ENCODE data around the gene MUSTN1. TPM values are rescaled to one million over a fixed set of nuclear protein-coding genes. Genes with fewer than 3 reads are reported as not detected.

The MUSTN1 gene
- total RNA-seq, 1 experiment from 2014 or later = not detected

DNA sequence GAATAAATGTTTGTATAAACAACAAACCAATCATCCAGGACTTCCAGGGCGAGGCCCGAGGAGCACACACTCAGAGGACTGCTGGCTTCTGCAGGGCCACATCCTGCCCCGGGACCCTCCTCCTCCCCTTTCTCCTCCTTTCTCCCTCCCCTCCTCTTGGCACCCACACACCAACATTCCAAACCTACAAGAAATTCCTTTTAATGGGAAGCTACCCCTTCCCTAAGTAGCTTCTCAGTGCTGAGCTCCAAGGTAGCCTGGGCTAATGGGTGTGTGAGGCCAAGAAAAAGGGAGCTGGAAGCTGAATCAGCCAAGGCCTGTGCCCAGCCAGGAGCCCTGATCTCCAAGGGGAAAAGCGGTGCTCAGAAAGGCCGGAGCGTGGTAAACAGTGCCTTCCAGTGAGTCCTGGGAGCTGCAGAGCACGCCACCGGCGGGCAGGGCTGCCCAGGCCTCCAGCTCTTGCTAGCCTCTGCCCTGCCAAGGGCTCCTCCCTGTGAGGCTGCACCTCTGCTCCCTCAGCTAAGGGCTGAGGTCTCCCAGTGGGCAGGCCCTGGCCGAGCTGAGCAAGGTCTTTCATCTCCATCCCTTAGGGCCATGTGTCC, 36.3 kb downstream of the MUSTN1 start:
- Histone ChIP-seq H3K4me3 (no peak overlapping the region), H3K9me3 (no peaks in the 10 kb centered on the region), H3K27me3 (no peaks in the 10 kb centered on the region), H3K36me3 (no peaks in the 10 kb centered on the region)
- DNase-seq = peak; percentile 40

DNA sequence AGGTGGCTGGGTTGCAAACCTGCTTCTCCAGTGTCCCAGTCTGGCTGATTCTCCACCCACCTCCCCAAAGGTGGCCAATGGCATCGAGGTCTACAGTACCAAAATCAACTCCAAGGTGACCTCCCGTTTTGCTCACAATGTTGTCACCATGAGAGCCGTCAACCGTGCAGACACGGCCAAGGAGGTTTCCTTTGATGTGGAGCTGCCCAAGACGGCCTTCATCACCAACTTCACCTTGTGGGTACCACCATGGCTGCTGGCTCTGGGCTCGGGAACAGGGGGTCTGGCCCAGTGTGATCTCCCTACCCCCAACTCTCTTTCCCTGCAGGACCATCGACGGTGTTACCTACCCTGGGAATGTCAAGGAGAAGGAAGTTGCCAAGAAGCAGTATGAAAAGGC, 38.4 kb downstream of the MUSTN1 start:
- DNase-seq = no peak
- Histone ChIP-seq H3K36me3 (no peaks in the 10 kb centered on the region), H3K27me3 (no peaks in the 10 kb centered on the region), H3K4me3 (no peak overlapping the region), H3K9me3 (no peaks in the 10 kb centered on the region)

DNA sequence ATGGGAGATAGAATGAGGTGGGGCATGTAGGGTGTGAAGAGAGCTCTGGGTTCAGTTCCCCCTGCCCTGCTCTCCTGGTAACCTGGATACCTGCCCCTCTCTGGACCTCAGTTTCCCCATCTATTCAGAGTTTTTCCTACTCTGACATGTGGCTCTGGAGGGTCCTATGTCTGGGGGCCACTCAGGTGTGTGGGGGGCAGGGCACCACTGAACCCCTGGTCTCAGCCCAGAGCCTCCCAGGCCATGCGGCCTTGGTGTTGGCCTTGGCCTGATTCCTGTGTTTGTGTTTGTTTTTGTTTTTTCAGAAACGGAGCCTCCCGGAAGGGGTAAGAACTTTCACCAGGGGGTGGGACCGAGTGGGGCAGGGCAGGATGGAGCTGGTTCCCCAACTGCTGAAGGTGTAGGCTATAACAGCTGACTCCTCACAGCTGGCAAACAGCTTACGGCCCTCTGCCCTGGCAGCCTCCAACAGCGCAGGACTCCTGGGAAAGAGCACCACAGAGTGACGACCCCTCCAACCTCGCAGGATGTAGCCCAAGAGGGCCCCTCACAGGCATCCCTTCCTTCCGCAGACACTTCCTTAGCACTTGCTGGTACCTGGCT, 39.4 kb downstream of the MUSTN1 start:
- no peak overlapping the region for H3K4me3 ChIP-seq
- no peaks in the 10 kb centered on the region for H3K27me3 ChIP-seq
- no peak for DNase-seq
- no peaks in the 10 kb centered on the region for H3K36me3 ChIP-seq
- H3K9me3 ChIP-seq = no peaks in the 10 kb centered on the region

DNA sequence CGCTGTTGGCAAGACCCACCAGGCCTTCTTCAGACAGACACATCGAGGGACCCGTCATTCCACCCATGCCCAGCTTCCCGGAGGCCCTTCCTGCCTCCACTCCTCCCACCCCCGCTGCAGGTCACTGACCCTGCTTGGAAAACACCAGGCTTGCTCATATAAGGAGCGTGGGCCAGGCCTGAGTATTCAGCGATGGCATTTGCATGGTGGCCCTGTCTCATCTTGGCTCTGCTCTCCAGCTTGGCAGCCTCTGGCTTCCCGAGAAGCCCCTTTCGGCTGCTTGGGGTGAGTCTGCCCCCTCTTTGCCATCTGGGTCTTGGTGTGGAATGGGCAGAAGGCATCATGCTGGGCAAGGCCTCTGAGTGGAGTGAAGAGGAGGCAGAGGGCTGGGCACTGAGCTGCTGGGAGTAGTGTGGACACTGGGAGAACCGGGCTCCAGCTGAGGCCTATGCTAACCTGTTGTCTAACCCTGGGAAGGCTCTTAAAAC, 40.2 kb downstream of the MUSTN1 start, which contains the start of gene ITIH3:
Gene ITIH3 (plus strand): TSS at position 185 of the 488 bp plus-strand sequence. CDS start 8 bp downstream, at position 193.
- Histone ChIP-seq H3K4me3 (no peak within 1 kb of the TSS), H3K9me3 (no peaks in the 10 kb centered on the region), H3K36me3 (no peaks in the 10 kb centered on the region), H3K27me3 (no peaks in the 10 kb centered on the region)
- DNase-seq = no peak

DNA sequence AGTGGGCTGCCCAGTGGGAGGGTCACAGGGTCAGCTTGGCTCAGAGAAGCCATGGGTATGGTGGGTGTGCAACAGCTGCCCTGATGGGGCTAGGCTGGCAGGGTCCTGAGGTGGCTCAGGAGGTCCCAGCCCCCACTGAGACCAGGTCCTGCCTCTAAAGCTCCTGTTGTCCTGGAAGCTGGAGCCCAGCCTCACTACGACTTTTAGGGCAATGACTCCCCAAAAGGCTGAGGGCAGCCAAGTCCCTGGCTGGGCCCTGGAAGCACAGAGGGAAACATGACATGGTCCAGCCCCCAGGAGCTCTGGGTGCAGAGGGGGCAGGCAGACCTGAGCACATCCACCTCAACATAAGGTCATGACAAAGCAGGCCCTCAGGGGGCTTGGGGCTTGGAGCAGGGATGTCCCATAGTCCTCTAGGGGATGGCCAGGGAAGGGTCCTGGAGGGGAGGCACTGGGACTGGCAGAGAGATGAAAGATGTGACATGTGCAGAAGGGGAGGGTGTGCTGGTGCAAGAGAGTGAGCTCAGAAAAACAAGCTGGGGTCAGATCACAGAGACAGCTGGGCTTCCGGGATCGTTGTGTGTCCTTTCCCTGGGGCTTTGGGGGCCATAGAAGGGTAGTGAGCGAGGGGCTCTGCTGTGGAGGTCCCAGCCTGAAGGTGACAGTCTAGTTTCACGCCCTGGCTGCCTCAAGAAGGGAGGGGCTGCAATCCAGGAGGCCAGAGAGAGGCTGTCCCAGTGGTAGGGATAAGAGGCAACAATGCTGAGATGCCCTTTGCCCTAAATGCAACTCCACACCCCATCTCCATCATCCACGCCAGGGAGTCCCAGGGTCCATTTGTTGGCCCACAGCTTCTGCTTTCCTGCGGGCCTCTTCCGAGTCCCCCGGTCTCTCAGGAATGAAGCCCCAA, 40.9 kb downstream of the MUSTN1 start:
- no peak for DNase-seq
- Histone ChIP-seq H3K9me3 (no peaks in the 10 kb centered on the region), H3K36me3 (no peaks in the 10 kb centered on the region), H3K27me3 (no peaks in the 10 kb centered on the region), H3K4me3 (no peak overlapping the region)

DNA sequence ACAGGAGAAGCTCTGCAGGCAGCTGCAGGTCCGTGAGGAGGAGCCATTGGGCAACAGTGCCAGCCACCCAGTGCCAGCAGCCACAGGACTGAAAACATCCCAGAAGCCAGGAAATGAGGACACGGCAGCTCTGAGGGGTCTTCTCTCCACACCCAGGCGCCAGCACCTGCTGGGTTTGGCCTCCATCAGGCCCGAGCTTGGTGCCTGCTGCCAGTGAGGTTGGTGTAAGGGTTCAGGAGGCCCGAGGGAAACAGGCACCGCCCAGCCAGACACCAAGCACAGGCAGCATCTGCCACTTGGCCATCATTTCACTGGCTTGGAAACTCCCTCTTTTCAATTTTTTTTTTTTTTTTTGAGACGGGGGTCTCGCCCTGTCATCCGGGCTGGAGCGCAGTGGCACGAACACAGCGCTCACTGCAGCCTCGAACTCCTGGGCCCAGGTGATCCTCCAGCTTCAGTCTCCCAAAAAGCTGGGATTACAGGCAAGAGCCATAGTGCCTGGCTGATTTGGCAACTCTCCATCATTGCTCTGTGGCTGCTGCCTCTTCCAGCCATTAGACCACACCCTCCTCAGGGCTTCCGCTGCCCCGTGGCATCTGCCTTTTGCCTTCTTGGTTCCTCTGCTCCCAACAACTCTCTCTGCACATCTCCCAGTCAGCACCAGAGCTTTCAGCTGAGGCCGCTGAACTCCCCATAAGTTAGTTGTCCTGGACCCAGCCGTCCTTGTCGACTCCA, 41.7 kb downstream of the MUSTN1 start:
- no peaks in the 10 kb centered on the region for H3K27me3 ChIP-seq

DNA sequence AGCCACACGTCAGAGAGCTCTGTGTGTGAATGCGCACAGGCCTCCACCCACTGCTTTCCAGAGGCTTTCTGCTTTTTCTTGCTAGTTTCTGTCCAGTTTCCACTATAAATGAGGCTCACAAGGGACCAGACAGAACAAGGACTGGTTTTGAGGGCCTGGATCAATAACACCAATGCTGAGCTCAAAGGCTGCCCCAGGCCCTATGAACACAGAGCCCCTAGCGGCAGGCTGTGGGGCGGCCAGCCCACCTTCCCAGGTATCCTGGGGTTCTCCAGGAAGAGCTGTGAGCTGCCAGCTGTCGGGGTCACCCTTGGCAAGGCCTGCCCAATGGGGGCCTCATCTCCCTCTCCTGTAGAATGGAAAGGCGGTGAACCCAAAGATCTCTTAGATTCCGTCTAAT, 42.4 kb downstream of the MUSTN1 start:
- no peaks in the 10 kb centered on the region for H3K9me3 ChIP-seq
- no peak overlapping the region for H3K4me3 ChIP-seq
- DNase-seq = no peak
- H3K27me3 ChIP-seq = no peaks in the 10 kb centered on the region
- no peaks in the 10 kb centered on the region for H3K36me3 ChIP-seq

More for the DNA sequence above, 41.7 kb downstream of the MUSTN1 start:
- no peak overlapping the region for H3K4me3 ChIP-seq
- H3K36me3 ChIP-seq = no peaks in the 10 kb centered on the region
- no peaks in the 10 kb centered on the region for H3K9me3 ChIP-seq
- no peak for DNase-seq

DNA sequence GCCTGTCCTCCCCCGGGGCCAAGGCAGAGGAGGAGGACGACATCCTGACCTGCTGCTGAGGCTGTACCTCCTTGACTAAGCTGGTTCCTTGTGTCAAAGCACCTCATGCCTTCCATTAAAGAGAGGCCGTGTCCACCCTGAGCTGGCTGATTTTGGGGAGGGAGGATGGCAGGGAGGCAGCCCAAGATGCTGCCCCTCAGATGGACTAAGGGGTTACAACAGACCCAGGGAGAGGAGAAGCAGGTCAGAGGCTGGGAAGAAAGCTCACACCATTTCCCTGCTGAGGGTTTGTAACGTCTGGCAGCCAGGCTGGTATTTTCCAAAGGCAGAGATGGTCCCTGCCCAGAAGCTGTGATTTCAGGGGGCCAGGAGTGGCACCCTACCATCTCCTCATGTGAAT, 42.9 kb downstream of the MUSTN1 start:
- no peaks in the 10 kb centered on the region for H3K27me3 ChIP-seq
- no peaks in the 10 kb centered on the region for H3K9me3 ChIP-seq
- H3K4me3 ChIP-seq = no peak overlapping the region
- DNase-seq = no peak
- H3K36me3 ChIP-seq = no peaks in the 10 kb centered on the region

DNA sequence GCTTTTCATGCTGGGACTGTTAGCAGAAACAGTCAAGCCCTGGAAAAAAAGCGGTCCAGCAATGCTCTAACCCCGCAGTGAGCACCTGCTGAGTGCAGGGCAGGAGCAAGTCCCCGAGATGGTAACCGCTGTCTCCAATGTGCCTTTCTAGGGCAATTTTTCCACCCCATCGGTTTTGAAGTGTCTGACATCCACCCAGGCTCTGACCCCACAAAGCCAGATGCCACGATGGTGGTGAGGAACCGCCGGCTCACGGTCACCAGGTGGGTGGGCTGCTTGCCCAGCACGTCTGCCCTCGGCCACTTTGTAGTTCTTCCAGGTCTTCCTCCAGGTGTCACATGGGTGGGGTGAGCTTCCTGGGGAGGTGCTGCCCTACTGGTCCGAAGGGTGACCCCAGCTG, 43.5 kb downstream of the MUSTN1 start:
- H3K4me3 ChIP-seq = no peak overlapping the region
- H3K9me3 ChIP-seq = no peaks in the 10 kb centered on the region
- no peaks in the 10 kb centered on the region for H3K27me3 ChIP-seq
- DNase-seq = no peak
- no peaks in the 10 kb centered on the region for H3K36me3 ChIP-seq

DNA sequence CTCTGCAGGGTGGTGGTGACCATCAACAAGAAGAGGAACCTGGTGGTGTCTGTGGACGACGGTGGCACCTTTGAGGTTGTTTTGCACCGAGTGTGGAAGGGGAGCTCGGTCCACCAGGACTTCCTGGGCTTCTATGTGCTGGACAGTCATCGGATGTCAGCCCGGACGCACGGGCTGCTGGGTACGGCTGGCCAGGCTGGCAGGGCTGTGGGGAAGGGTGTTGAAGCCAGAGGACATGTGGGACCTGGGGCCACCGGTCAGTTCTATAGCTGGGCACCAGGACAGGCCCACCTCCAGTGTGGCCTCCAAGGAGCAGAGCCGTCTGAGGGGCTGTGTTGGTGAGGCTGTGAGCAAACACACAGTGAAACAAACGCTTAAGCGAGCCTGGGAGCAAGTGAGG, 44.1 kb downstream of the MUSTN1 start:
- no peaks in the 10 kb centered on the region for H3K36me3 ChIP-seq
- no peaks in the 10 kb centered on the region for H3K9me3 ChIP-seq
- no peak for DNase-seq
- H3K27me3 ChIP-seq = no peaks in the 10 kb centered on the region
- H3K4me3 ChIP-seq = no peak overlapping the region

DNA sequence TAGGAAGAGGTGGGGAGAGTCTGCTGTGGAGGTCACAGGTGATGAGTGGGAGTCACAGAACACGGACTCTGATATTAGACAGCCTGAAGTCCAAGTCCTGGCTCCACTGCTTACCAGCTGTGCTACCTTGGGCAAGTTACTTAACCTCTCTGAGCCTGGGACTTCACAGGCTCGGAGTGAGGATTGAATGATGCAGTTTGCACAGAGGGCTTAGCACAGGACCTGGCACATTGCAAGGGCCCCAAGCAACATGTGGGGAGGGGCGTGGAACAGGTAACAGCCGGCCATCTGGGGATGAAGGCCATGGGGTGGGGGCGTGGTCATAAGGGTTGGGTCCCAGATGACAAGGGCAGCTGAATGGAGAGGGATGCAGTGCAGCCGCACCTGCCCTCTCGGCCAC, 44.5 kb downstream of the MUSTN1 start:
- Histone ChIP-seq H3K27me3 (no peaks in the 10 kb centered on the region), H3K36me3 (no peaks in the 10 kb centered on the region), H3K4me3 (no peak overlapping the region), H3K9me3 (no peaks in the 10 kb centered on the region)
- DNase-seq = no peak

DNA sequence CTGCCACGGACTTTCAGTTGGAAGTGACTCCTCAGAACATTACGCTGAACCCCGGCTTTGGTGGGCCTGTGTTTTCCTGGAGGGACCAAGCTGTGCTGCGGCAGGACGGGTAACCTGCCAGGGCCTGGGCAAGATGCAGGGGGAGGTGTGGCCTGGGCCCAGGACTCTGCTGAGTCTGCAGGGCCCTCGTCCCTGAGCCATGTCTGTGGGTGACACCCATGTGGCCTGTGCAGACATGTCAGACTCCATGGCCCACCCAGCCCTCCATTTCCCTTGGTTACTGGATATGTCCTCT, 45.1 kb downstream of the MUSTN1 start:
- Histone ChIP-seq H3K9me3 (no peaks in the 10 kb centered on the region), H3K4me3 (no peak overlapping the region), H3K27me3 (no peaks in the 10 kb centered on the region), H3K36me3 (no peaks in the 10 kb centered on the region)
- DNase-seq = no peak

DNA sequence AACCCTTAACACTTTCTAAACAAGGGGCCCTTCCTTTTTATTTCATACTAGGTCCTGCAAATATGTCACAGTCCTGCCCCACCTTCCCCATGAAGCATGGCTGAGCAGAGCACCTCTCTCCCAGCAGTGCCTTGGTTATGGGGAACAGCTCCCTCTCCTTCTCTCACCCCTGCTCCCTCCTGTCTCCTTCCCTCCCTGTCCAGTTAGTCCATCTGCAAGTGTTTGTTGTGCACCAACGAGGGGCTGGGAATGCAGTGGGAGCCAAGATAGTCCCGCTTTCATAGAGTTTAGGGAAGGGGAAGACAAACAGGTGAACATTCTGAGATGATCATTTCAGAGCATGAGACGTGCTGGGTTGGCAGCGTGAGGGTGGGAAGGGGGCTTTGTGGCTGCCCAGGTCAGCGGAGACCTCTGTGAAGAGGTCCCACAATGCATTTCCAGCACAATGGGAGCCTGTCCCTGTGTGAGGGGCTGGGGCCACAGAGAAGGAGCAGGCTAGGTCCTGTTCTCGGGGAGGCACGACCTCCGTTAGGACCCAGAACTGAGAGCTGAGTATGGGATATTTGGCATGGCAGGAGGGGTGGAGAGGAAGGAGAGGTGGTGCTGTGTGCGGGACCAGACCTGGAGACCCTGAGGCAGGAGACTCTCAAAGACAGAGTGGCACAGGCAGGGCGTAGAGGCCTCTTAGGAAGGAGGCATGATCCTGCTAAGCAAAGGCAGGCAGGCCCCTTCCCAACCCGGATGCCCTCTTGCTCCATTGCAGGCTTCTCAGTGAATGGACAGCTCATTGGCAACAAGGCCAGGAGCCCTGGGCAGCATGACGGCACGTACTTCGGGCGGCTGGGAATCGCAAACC, 45.7 kb downstream of the MUSTN1 start:
- no peaks in the 10 kb centered on the region for H3K36me3 ChIP-seq
- H3K9me3 ChIP-seq = no peaks in the 10 kb centered on the region
- DNase-seq = no peak
- no peak overlapping the region for H3K4me3 ChIP-seq
- H3K27me3 ChIP-seq = no peaks in the 10 kb centered on the region

DNA sequence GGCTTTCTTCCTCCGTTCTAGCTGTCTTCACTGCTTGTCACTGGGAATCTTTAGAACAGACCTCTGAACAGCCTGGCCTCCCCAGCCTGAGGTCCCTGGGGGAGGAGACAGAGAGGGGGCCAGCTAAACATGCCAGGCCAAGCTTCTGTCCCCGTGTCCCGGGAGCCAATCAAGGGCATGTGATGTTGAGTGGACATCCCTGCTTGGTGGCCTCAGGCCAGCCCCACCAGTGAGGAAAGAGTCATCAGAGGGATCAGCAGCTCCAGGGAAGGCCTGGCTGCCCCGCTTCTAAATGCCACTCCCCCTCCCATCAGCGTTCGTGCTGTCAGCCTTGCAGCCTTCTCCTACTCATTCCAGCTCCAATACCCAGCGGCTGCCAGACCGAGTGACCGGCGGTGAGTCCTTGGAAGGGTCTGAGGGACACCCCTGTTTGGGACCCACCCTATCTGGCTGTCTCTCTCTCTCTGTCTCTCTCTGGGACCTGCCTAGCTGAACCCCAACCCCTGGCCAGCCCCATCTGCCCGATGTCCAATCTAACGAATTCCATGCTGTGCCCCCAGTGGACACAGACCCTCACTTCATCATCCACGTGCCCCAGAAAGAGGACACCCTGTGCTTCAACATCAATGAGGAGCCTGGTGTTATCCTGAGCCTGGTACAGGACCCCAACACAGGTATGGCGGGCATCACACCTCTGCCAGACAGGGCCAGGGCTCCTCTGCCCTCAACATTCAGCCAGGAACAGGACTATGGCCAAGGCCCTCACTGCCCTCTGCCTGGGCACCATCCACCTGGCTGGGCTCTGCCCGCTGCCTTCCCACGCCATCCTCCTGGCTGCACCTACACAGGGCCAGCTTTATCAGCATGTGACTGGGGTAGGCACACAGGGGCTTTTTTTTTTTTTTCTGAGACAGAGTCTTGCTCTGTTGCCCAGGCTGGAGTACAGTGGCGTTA, 46.9 kb downstream of the MUSTN1 start:
- no peaks in the 10 kb centered on the region for H3K36me3 ChIP-seq
- no peaks in the 10 kb centered on the region for H3K27me3 ChIP-seq
- DNase-seq = no peak
- H3K9me3 ChIP-seq = no peaks in the 10 kb centered on the region
- no peak overlapping the region for H3K4me3 ChIP-seq

DNA sequence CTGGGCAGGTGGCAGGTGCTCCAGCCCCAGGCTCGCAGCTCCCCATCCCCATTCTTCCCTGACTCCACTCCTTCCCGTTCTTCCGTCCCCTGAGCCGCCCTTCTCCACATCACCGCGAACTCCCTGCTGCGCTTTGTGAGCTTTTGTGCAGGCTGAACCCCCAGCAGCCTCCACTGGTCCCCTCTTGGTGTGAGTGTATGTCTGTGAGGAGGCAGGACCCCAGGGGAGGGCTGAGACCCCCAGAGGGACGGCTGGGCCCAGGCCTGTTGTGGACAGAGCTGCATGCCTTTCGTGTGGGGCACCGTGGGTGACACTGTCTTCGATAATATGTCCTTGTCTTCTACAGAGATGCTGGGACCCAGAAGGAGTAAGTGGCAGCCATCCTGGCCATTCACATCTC, 47.6 kb downstream of the MUSTN1 start:
- no peak for DNase-seq
- no peaks in the 10 kb centered on the region for H3K36me3 ChIP-seq
- H3K4me3 ChIP-seq = no peak overlapping the region
- H3K27me3 ChIP-seq = no peaks in the 10 kb centered on the region
- H3K9me3 ChIP-seq = no peaks in the 10 kb centered on the region

Measured in MG63 (cell line).